Endometrial microvascular endothelial cells (primary cell): ENCODE results near the gene EDARADD. TPM values are rescaled to one million over a fixed set of nuclear protein-coding genes. Genes with fewer than 3 reads are reported as not detected.
"Not testable (repeated sequence)": the region's sequence is repeated elsewhere in the genome, so short reads cannot be mapped to it uniquely, and the experiment has no call there.

Source experiments
- in situ Hi-C: cut with HindIII; loops from 2 replicates; pipeline ENCODE4 v1.10.0; 2017; ENCODE audit warnings: low sequenced_read_pairs, low pct_unique_long_range_greater_than_20kb; ENCODE audit errors: inconsistent ontology term
- total RNA-seq: library from RNA; depleted of rRNA; stranded (reverse); fragments of >200 nt; gene quantifications from one replicate; pipeline ENCODE4 v1.2.3, GENCODE V29; 2015; ENCODE audit errors: inconsistent ontology term

EDARADD gene
- total RNA-seq = not detected

GRCh38 chr1:236393681-236394481, at the start of gene EDARADD:
TSS of gene EDARADD (plus strand) at chr1:236394286. CDS start at chr1:236394445, 159 bp downstream.
- in situ Hi-C loops = no loop called here

DNA sequence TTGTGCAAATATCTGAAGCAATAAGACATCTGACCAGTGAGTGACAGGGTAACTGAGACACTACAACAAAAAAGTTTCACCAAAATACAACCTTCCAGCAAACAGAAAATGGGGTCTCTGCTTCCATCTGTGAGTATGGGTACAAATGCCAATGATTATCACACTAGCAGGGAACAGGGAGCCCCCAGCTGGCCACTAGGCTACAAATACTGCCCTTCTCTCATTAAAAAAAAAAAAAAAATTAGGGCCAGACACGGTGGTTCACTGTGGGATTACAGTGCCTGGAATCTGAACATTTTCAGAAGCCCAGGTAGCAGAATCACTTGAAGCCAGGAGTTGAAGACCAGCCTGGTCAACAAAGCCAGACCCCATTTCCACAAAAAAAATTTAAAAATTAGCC, 48.4 kb upstream of the EDARADD start:
- in situ Hi-C loops = no loop called here

GRCh38 chr1:236348071-236348470, 46.0 kb upstream of the EDARADD start:
- in situ Hi-C loops = no loop called here

DNA sequence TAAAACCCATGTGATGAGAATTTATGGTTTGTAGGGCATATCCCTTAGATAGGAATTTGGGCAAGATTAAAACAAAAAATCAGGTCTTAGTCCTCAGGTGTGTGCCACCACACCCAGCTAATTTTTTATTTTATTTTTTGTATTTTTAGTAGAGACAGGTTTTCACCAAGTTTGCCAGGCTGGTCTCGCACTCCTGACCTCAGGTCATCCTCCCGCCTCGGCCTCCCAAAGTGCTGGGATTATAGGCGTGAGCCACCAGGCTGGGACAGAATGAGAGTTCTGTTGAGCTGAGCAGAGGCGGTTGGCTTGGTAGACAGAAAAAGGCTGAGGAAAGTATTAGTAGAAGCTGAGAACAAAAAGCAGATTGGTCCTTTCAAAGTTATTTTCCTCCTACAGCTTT, 43.8 kb upstream of the EDARADD start:
- in situ Hi-C loops = no loop called here

GRCh38 chr1:236351875-236352573, 42.1 kb upstream of the EDARADD start:
- in situ Hi-C loops = no loop called here

GRCh38 chr1:236352747-236353146, 41.3 kb upstream of the EDARADD start:
- in situ Hi-C loops = not testable (repeated sequence)

- in situ Hi-C loops = no loop called here
These were observed 40.3 kb upstream of the EDARADD start for GRCh38 chr1:236353813-236354212.

DNA sequence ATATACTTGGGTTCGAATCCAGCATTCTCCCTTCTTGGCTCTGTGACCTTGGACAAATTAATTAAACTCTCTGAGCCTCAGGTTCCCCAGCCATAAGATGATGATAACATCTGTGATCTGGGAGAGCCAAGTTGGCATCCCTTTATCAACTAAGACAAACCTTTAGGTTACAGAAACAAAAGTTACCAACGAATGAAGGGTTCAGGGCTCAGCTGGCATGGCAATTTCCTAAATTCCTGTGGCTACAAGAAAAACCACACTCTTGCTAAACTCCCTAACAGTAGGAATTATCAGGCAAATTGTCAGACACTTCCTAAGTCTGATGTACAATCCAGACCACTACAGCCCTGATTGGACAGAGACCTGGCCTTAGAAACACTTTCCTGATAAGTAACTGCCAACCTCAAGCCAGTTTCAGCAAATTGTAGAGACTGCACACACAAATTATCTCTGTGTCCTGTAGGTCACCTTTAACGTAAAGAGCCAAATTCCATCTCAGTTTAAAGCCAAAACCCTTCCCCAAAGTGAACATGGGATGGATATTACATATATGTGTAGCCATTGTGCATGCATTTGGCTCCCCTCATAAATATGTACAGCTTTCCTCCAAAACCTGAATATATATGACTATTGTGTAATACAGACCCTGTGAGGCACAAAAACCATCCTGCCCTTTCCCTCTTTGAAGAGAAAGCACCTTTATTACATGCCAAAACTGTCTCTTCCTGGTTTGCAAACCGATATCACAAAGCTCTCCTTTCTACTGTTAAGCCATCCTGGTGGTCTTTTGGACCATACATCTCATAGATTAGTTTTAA, 39.5 kb upstream of the EDARADD start:
- in situ Hi-C loops = no loop called here

DNA sequence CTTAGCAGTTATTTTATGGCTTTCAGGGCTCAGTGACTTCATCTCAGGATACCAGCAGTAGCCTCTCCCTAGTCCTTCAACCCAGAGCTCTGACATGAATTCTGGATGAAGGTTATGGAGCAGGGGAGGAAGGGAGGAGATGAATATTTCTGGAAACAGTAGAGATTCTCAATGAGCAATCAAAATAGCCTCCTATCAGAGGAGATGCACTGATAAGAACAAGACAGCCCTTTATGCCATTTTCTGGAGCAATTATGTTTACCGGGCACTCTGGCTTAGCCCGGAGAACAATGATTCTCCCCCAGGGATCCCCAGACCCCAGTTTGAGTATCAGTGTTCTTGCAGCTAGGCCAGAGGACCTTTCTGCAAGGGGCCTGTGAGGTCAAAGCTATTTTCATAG, 37.9 kb upstream of the EDARADD start:
- in situ Hi-C loops = no loop called here

DNA sequence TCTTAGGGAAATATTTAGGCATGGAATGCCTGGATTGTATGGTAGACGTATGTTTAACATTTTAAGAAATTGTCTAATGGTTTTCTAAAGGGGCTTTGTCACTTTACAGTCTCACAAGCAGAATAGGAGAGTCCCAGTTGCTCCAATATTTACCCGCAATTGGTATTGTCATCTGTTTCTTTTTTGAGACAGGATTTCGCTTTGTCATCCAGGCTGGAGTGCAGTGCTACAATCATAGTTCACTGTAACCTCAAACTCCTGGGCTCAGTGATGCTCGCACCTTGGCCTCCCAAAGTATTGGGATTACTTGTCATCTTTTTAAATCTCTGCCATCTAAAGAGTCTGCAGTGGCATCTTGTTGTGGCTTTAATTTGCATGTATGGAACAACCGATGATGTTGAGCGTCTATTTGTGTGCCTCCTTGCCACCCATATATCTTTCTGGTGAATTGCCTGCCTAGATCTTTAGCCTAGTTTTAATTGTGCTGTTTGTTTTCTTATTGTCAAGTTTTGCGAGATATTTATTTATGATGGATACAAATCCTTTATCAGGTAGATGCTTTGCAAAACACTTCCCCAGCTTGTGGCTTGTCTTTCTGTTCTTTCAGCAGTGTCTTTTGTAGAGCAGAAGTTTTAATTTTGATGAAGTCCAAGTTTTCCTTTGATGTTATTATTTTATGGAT, 32.0 kb upstream of the EDARADD start:
- in situ Hi-C loops = no loop called here

DNA sequence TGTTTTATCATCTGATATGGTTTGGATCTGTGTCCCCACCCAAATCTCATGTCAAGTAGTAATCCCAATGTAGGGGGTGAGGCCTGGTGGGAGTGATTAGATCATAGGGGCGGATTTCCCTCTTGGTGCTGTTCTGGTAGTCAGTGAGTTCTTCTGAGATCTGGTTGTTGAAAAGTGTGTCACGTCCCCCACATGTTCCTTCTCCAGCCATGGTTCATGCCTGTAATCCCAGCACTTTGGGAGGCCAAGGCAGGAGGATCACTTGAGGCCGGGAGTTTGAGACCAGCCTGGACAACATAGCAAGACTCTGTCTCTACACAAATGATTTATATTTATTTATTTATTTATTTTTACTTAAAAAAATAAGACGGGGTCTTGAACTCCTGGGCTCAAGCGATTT, 30.8 kb upstream of the EDARADD start:
- in situ Hi-C loops = no loop called here

DNA sequence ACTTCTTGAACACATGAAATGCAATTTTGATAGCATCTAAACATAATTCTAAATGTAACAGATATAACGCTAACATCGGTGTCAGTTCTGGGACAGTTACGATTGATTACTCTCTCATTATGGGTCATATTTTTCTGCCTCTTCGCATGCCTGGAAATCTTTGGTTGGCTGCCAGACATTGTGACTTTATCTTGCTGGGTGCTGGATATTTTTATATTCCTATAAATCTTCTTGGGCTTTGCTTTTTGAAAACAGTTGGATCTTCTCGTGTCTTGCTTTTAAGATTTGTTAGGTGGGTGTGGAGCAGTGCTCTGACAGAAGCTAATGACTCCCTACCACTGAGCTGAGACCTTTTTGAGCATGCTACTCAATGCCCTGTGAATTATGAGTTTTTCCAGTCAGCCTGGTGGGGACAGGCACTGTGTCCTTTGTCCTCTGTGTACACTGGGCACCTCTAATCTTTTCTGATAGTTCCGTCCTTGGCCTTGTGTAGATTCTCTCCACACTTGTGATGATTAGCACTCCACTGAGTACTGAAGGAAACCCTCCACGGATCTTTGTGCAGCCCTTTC, 28.0 kb upstream of the EDARADD start:
- in situ Hi-C loops = no loop called here

- in situ Hi-C loops = not testable (repeated sequence)
These were observed 27.4 kb upstream of the EDARADD start for GRCh38 chr1:236366681-236367080.

DNA sequence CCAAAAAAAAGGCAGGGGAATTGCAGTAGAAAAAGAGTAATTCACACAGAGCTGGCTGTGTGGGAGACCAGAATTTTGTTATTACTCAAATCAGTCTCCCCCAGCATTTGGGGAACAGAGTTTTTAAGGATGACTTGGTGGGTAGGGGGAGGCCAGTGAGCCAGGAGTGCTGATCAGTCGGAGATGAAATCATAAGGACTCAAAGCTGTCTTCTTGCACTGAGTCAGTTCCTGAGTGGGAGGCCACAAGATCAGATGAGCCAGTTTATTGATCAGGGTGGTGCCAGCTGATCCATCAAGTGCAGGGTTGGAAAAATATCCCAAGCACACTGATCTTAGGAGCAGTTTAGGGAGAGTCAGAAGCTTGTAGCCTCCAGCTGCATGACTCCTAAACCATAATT, 23.7 kb upstream of the EDARADD start:
- in situ Hi-C loops = no loop called here

GRCh38 chr1:236371083-236371482, 23.0 kb upstream of the EDARADD start:
- in situ Hi-C loops = no loop called here

DNA sequence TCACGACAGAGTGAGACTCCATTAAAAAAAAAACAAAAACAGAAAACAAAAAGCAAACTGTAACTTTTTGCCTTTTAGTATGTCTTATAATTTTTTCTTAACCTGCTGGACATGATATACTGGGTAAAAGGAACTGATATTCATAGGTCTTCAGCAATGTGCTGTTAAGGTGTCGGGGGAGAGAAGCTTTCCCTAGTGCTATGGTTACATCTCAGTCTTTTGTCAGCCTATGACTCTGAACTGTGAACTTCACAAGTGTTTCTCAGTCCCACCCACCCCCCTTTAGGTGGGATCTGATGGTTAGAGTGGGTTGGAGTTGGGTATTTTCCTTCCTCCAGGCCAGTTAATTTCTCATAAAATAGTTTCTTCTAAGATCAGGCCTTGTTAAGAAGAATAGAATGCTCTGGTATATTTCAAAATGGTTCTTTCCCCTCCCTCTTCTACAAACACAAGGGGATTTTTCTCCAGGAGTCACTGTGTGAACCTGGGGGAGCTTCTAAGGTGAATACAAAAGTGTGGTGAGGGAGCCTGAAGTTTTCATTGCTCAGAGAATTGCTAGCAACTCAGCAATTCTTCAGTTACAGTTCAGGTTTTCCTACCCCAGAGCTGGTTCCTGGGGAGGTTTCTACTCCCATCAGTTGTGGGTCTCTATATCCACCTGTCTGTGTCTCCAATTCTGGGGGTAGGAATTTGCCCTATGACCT, 16.1 kb upstream of the EDARADD start:
- in situ Hi-C loops = no loop called here

GRCh38 chr1:236381565-236382158, 12.4 kb upstream of the EDARADD start:
- in situ Hi-C loops = no loop called here

DNA sequence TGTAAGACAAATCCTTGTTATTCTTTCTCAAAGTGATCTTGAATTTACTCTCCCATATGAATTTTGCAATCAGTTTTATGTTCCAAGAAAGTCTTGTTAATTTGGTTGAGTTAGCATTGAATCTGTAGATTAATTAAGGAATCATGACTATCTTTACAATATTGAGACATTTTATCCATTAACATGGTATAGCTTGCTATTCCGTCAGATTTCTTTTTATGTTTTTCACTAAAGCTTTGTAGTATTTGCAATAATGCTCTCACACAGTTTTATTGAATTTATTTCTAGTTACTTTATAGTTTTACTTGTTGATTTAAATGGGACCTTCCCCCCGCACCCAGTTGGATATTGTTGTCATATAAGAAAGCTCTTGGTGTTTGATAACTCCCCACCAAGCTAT, 5.8 kb upstream of the EDARADD start:
- in situ Hi-C loops = no loop called here
